Fibroblast of villous mesenchyme (primary cell): ENCODE data around the gene STXBP5L. TPM values are rescaled to one million over a fixed set of nuclear protein-coding genes. Genes with fewer than 3 reads are reported as not detected.

Experiments used
- DNase-seq: peaks from one replicate; pipeline ENCODE4 v3.0.0-alpha.2; 2010; ENCODE audit warnings: low read depth
- H3K4me3 ChIP-seq: 2 replicates; pipeline ENCODE4 v1.5.1; 2011; ENCODE audit warnings: low read depth, mild to moderate bottlenecking, low read length
- total RNA-seq: library from RNA; depleted of rRNA; stranded (reverse); fragments of >200 nt; gene quantifications from 2 replicates; pipeline ENCODE4 v1.2.3, GENCODE V29; 2012
- TF ChIP-seq, protein P1 (sequence below): IDR thresholded peaks from 2 replicates; pipeline ENCODE4 v1.5.1; 2012; ENCODE audit warnings: low read depth, mild to moderate bottlenecking, low read length; ENCODE audit not compliant: insufficient read depth

STXBP5L gene
- total RNA-seq, 1 donor, result under 0.01 TPM

DNA sequence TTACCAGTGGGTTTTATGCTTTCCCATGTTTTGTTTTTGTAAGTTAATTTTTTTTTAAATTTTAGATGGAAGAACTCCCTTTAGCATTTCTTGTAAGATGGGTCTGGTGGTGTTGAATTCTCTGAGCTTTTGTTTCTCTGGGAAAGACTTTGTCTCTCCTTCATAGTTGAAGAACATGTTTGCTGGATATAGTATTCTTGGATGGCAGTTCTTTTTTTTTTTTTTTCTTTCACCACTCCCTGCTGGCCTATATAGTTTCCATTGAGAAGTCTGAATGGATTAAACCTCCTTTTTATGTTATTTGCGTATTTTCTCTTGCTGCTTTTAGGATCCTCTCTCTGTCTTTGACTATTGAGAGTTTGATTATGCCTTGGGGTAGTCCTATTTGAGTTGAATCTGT lies 18.1 kb downstream of the STXBP5L start:
- TF ChIP-seq, protein P1, sequence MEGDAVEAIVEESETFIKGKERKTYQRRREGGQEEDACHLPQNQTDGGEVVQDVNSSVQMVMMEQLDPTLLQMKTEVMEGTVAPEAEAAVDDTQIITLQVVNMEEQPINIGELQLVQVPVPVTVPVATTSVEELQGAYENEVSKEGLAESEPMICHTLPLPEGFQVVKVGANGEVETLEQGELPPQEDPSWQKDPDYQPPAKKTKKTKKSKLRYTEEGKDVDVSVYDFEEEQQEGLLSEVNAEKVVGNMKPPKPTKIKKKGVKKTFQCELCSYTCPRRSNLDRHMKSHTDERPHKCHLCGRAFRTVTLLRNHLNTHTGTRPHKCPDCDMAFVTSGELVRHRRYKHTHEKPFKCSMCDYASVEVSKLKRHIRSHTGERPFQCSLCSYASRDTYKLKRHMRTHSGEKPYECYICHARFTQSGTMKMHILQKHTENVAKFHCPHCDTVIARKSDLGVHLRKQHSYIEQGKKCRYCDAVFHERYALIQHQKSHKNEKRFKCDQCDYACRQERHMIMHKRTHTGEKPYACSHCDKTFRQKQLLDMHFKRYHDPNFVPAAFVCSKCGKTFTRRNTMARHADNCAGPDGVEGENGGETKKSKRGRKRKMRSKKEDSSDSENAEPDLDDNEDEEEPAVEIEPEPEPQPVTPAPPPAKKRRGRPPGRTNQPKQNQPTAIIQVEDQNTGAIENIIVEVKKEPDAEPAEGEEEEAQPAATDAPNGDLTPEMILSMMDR, result no peak
- H3K4me3 ChIP-seq, result no peak overlapping the region
- no peak for DNase-seq

DNA sequence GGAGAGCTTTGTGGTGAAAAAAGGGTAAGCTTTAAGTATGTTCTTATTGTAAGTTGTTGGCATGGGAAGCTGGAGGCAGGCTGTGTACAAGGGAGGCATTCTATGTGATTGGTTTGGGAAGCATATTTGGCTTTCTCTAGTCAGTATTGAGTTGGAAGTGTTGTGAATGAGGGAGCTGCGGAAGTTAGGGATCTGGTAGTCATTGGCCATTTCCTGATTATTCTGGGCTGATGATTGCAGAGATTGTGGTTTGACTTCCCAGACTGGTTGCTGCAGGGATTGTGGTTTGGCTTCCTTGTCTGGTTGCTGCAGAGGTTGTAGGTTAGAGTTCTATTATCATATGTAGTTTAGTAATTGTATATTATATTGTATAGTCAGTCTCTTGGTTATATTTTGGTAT lies 21.0 kb downstream of the STXBP5L start:
- no peak for DNase-seq
- no peak overlapping the region for H3K4me3 ChIP-seq
- TF ChIP-seq, protein P1, result no peak

DNA sequence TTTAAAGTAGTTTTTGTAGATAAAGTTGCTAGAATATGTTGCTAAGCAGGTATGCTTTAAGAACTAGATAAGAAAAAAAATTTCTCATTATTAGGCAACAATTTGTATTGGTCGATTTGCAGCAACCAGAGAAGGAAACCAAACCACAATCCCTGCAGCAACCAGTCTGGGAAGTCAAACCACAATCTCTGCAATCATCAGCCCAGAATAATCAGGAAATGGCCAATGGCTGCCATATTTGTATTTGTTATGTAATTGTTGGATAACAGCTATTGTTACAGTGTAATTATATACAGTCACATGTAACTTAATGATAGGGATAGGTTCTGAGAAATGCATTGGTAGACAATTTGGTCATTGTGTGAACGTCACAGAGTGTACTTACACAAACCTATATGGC lies 23.6 kb downstream of the STXBP5L start:
- DNase-seq, result no peak
- H3K4me3 ChIP-seq, result no peak overlapping the region
- TF ChIP-seq, protein P1, result no peak

DNA sequence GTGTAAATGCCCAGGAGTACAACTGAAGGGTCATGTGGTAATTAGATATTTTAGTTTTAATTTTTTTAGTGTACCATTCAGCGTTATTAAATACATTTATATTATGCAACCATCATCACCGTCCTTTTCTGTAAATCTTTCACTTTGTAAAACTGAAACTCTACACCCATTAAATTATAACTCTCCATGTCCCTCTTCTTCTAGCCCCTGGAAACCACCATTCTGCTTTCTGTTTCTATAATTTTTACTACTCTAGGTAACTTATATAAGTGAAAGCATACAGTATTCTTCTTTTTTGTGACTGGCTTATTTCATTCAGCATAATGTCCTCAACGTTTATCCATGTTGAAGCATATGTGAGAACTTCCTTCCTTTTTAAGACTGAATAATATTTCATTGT lies 48.1 kb downstream of the STXBP5L start:
- no peak overlapping the region for H3K4me3 ChIP-seq
- TF ChIP-seq, protein P1, result no peak
- DNase-seq, result no peak

DNA sequence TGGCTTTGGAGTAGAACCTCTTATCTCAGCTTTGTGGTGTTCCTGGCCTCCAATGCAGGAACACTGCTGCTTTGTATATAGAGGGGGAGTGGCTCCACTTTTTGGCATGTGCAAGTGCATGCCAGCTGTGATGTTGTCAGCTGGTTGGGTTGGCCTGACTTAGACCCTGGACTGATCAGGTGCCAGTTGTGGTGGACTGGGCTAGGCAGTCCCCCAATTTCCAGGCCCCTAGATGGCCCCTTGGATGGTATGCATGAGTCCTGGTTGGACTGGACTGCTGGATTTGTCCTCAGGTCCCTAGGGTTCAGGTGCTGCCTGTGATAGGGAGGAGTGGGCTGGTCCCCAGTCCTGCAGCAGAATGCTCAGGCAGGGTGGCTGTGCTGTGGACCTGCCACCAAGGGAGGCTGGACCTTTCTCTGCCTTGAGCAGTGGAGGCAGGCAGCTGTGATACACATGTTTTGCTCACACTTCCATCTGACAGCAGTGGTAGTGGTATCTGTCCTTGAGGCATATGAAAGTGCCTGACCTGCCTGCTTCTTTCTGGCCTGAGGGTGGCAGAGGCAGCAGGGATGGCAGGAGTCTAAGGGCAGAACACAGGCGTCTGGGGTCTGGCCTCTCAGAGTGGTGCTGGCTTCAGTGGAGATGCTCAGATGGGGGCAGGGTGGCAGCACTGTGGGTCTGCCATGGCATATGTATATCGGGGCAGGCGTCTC lies 74.8 kb downstream of the STXBP5L start:
- no peak overlapping the region for H3K4me3 ChIP-seq
- DNase-seq, result no peak

DNA sequence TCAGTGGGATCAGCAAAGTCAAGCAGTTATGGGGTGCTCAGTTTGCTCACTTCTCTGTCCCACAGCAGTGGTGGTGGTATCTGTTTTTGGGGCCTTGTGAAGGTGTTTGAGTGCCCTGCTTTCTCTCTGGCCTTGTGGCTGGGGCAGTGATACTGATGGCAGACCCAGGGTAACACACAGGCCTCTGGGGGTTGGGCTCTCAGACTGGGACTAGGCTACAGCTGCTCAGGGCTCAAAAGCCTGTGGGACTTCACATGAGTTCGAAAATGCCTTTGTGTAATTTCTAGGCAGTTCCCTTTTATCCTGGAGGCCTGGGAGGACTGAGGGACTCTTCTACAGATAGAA lies 75.3 kb downstream of the STXBP5L start:
- no peak for DNase-seq
- TF ChIP-seq, protein P1, result no peak

More for the DNA sequence above, 74.8 kb downstream of the STXBP5L start:
- TF ChIP-seq, protein P1, result no peak

DNA sequence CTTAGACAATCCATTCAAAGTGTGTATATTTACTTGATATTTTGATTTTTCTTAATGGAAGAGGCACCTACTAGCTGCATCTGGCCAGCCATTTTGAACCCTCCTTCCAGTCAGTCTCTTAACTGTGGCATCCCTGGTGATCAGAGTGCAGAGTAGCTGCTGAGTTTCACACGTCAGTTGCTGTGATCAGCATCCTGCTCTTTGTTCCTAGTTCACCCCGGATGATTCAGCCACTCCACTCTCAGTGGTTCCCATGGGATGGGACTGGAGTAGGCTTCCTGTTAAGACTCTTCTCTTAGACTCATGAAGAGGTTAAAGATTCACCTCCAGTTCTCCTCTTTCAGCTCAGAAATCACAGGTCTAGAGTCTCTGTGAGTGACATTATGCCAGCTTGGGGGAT lies 75.8 kb downstream of the STXBP5L start:
- TF ChIP-seq, protein P1, result no peak
- DNase-seq, result no peak
- no peak overlapping the region for H3K4me3 ChIP-seq

More for the DNA sequence above, 75.3 kb downstream of the STXBP5L start:
- no peak overlapping the region for H3K4me3 ChIP-seq
